Brain microvascular endothelial cell (primary cell): ENCODE results near the gene EVA1B.

Source experiments
- DNase-seq: peaks from one replicate; pipeline ENCODE4 v3.0.0-alpha.2; 2020
- H3K27ac ChIP-seq: fragments of 250-450 bp; sonication (Bioruptor Pico); 2 replicates; pipeline ENCODE4 v1.5.1; 2020; ENCODE audit warnings: mild to moderate bottlenecking, moderate library complexity
- H3K27me3 ChIP-seq: fragments of 250-450 bp; sonication (Bioruptor Pico); replicated peaks from 2 replicates; pipeline ENCODE4 v1.5.1; 2020; ENCODE audit warnings: mild to moderate bottlenecking
- H3K36me3 ChIP-seq: fragments of 250-450 bp; sonication (Bioruptor Pico); replicated peaks from 2 replicates; pipeline ENCODE4 v1.5.1; 2020; ENCODE audit warnings: mild to moderate bottlenecking
- H3K4me3 ChIP-seq: 2 replicates; pipeline ENCODE4 v1.5.1; 2011; ENCODE audit warnings: low read depth, mild to moderate bottlenecking, control low read depth, low read length, moderate library complexity
- CTCF ChIP-seq: IDR thresholded peaks from 2 replicates; pipeline ENCODE4 v1.5.1; 2011; ENCODE audit warnings: low read depth, mild to moderate bottlenecking, moderate library complexity, low read length, control low read depth, inconsistent platforms; ENCODE audit errors: missing control alignments
- in situ Hi-C: cut with HindIII; loops from 2 replicates; pipeline ENCODE4 v1.10.0; 2017; ENCODE audit warnings: low sequenced_read_pairs, low pct_ligation_motif_present

Gene EVA1B

GRCh38 chr1:36343651-36344394, 20.4 kb upstream of the EVA1B start:
- no peak overlapping the region for H3K27ac ChIP-seq
- no peaks in the 10 kb centered on the region for H3K27me3 ChIP-seq
- in situ Hi-C loops = no loop called here

GRCh38 chr1:36342426-36343185, 19.2 kb upstream of the EVA1B start:
- TF ChIP-seq CTCF = peak; percentile 82
- no peak overlapping the region for H3K4me3 ChIP-seq
- H3K36me3 ChIP-seq = peaks cover 65% of the 10 kb centered on the region
- peak; percentile 29 for DNase-seq
- no peaks in the 10 kb centered on the region for H3K27me3 ChIP-seq
- H3K27ac ChIP-seq = peak overlapping the region; percentile 63
- in situ Hi-C loops = no loop called here

More at GRCh38 chr1:36343651-36344394, 20.4 kb upstream of the EVA1B start:
- no peak overlapping the region for H3K4me3 ChIP-seq
- no peak for DNase-seq
- peaks cover 75% of the 10 kb centered on the region for H3K36me3 ChIP-seq
- no peak for TF ChIP-seq CTCF

GRCh38 chr1:36341626-36342320, 18.3 kb upstream of the EVA1B start:
- Histone ChIP-seq H3K4me3 (no peak overlapping the region), H3K27me3 (no peaks in the 10 kb centered on the region), H3K27ac (no peak overlapping the region), H3K36me3 (peaks cover 59% of the 10 kb centered on the region)
- no peak for TF ChIP-seq CTCF
- no peak for DNase-seq
- in situ Hi-C loops = no loop called here

- Histone ChIP-seq H3K27ac (no peak overlapping the region), H3K4me3 (no peak overlapping the region), H3K27me3 (no peaks in the 10 kb centered on the region), H3K36me3 (peaks cover 45% of the 10 kb centered on the region)
- TF ChIP-seq CTCF = no peak
- no peak for DNase-seq
- in situ Hi-C loops = no loop called here
Observed at GRCh38 chr1:36339615-36340014, 16.2 kb upstream of the EVA1B start.

- Histone ChIP-seq H3K36me3 (peaks cover 45% of the 10 kb centered on the region), H3K27me3 (no peaks in the 10 kb centered on the region), H3K4me3 (no peak overlapping the region), H3K27ac (no peak overlapping the region)
- no peak for TF ChIP-seq CTCF
- in situ Hi-C loops = no loop called here
- DNase-seq = no peak
Observed at GRCh38 chr1:36339215-36339614, 15.8 kb upstream of the EVA1B start.
